ENCODE measurements around the gene ZNF823.

DNA sequence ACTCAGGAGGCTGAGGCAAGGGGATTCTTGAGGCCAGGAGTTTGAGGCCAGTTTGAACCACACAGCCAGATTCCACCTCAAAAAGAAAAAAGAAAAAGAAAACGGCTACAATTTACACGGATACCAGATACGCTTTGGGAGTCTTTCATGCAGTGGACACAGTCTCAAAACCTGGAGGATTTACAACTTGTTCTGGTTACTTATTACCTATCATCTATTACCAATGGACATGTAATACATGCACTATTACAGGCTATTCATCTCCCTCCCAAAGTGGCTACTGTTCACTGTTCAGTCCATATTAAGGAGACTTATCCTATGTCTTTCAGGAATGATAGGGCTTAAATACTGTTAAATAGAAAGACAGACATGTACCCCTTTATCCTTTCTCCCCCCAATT lies 33.3 kb downstream of the ZNF823 start:
- TF ChIP-seq, protein P1, sequence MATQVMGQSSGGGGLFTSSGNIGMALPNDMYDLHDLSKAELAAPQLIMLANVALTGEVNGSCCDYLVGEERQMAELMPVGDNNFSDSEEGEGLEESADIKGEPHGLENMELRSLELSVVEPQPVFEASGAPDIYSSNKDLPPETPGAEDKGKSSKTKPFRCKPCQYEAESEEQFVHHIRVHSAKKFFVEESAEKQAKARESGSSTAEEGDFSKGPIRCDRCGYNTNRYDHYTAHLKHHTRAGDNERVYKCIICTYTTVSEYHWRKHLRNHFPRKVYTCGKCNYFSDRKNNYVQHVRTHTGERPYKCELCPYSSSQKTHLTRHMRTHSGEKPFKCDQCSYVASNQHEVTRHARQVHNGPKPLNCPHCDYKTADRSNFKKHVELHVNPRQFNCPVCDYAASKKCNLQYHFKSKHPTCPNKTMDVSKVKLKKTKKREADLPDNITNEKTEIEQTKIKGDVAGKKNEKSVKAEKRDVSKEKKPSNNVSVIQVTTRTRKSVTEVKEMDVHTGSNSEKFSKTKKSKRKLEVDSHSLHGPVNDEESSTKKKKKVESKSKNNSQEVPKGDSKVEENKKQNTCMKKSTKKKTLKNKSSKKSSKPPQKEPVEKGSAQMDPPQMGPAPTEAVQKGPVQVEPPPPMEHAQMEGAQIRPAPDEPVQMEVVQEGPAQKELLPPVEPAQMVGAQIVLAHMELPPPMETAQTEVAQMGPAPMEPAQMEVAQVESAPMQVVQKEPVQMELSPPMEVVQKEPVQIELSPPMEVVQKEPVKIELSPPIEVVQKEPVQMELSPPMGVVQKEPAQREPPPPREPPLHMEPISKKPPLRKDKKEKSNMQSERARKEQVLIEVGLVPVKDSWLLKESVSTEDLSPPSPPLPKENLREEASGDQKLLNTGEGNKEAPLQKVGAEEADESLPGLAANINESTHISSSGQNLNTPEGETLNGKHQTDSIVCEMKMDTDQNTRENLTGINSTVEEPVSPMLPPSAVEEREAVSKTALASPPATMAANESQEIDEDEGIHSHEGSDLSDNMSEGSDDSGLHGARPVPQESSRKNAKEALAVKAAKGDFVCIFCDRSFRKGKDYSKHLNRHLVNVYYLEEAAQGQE (IDR thresholded peaks at IDR 0.05; ENCODE audit: low read depth) = no peak
- TF ChIP-seq EP300 (IDR thresholded peaks at IDR 0.05; ENCODE audit: borderline replicate concordance) = no peak
- no peak for TF ChIP-seq RAD21 (IDR thresholded peaks at IDR 0.05; ENCODE audit: low read depth)
- TF ChIP-seq TAF1 (IDR thresholded peaks at IDR 0.05; ENCODE audit: low read depth) = no peak
